Measurements from ENCODE around the gene VSIG1. TPM values are rescaled to one million over a fixed set of nuclear protein-coding genes. Genes with fewer than 3 reads are reported as not detected.

VSIG1 gene
- total and polyA plus RNA-seq, 2 of the 13 experiments (the other 11 are each of a cell fraction or from before 2014, with no cell fraction given), result 0.01 TPM; not detected in 1

- peak; percentile 95 for TF ChIP-seq CREM (IDR thresholded peaks at IDR 0.05)
- no peak for TF ChIP-seq CREM (CRISPR knock-in tag; IDR thresholded peaks at IDR 0.05)
- no peak for TF ChIP-seq EZH2 (conservative IDR thresholded peaks at IDR 0.05; ENCODE audit: low read depth, low read length)
- TF ChIP-seq HOXA5 (CRISPR knock-in tag; IDR thresholded peaks at IDR 0.05), result 0 out of 2 replicates have a peak, but pooled peaks have one; percentile 30
- TF ChIP-seq KDM2A (CRISPR knock-in tag; IDR thresholded peaks at IDR 0.05; ENCODE audit: borderline replicate concordance, low read depth), result peak; percentile 41; the same call in 1 of the 2 replicates
- TF ChIP-seq, protein P1, sequence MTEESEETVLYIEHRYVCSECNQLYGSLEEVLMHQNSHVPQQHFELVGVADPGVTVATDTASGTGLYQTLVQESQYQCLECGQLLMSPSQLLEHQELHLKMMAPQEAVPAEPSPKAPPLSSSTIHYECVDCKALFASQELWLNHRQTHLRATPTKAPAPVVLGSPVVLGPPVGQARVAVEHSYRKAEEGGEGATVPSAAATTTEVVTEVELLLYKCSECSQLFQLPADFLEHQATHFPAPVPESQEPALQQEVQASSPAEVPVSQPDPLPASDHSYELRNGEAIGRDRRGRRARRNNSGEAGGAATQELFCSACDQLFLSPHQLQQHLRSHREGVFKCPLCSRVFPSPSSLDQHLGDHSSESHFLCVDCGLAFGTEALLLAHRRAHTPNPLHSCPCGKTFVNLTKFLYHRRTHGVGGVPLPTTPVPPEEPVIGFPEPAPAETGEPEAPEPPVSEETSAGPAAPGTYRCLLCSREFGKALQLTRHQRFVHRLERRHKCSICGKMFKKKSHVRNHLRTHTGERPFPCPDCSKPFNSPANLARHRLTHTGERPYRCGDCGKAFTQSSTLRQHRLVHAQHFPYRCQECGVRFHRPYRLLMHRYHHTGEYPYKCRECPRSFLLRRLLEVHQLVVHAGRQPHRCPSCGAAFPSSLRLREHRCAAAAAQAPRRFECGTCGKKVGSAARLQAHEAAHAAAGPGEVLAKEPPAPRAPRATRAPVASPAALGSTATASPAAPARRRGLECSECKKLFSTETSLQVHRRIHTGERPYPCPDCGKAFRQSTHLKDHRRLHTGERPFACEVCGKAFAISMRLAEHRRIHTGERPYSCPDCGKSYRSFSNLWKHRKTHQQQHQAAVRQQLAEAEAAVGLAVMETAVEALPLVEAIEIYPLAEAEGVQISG (CRISPR knock-in tag; IDR thresholded peaks at IDR 0.05), result peak; percentile 66
- TF ChIP-seq ZFY (CRISPR knock-in tag; IDR thresholded peaks at IDR 0.05), result peak; percentile 91
- TF ChIP-seq ZNF672 (CRISPR knock-in tag; IDR thresholded peaks at IDR 0.05), result no peak
- TF ChIP-seq NR1H2 (CRISPR knock-in tag; IDR thresholded peaks at IDR 0.05; ENCODE audit: borderline replicate concordance, low read depth), result no peak
- peak; percentile 90 for TF ChIP-seq GABPB1 (CRISPR knock-in tag; IDR thresholded peaks at IDR 0.05)
- peak; percentile 41; the same call in 1 of the 2 replicates for TF ChIP-seq SP4 (CRISPR knock-in tag; IDR thresholded peaks at IDR 0.05)
- TF ChIP-seq TFE3 (CRISPR knock-in tag; IDR thresholded peaks at IDR 0.05), result no peak
- no peak for TF ChIP-seq ZC3H13 (CRISPR knock-in tag; IDR thresholded peaks at IDR 0.05)
- TF ChIP-seq, protein P2, sequence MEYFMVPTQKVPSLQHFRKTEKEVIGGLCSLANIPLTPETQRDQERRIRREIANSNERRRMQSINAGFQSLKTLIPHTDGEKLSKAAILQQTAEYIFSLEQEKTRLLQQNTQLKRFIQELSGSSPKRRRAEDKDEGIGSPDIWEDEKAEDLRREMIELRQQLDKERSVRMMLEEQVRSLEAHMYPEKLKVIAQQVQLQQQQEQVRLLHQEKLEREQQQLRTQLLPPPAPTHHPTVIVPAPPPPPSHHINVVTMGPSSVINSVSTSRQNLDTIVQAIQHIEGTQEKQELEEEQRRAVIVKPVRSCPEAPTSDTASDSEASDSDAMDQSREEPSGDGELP (IDR thresholded peaks at IDR 0.05; ENCODE audit: borderline replicate concordance, low read depth), result peak; percentile 37; the same call in 1 of the 2 replicates
- no peak for TF ChIP-seq TAF15 (IDR thresholded peaks at IDR 0.05; ENCODE audit: low read depth, low read length, poor library complexity, severe bottlenecking)
- peak; percentile 72 for TF ChIP-seq CREB1 (IDR thresholded peaks at IDR 0.05)
- peak; percentile 84 for TF ChIP-seq CREB1 (CRISPR knock-in tag; IDR thresholded peaks at IDR 0.05)
- peak; percentile 85 for TF ChIP-seq NFYC (CRISPR knock-in tag; IDR thresholded peaks at IDR 0.05)
- TF ChIP-seq, protein P3, sequence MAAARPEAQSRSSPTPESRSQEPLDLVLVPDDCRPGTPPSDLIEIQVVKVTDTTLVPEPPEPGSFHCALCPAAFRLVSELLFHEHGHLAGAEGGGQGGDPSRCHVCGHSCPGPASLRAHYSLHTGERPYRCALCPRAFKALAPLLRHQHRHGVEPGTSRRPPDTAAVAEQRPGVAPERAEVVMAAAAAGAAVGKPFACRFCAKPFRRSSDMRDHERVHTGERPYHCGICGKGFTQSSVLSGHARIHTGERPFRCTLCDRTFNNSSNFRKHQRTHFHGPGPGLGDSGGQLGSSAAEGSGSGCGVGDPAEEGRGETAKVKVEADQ (CRISPR knock-in tag; IDR thresholded peaks at IDR 0.05; ENCODE audit: borderline replicate concordance), result no peak
- no peak for TF ChIP-seq RORA (CRISPR knock-in tag; IDR thresholded peaks at IDR 0.05)
- TF ChIP-seq, protein P4, sequence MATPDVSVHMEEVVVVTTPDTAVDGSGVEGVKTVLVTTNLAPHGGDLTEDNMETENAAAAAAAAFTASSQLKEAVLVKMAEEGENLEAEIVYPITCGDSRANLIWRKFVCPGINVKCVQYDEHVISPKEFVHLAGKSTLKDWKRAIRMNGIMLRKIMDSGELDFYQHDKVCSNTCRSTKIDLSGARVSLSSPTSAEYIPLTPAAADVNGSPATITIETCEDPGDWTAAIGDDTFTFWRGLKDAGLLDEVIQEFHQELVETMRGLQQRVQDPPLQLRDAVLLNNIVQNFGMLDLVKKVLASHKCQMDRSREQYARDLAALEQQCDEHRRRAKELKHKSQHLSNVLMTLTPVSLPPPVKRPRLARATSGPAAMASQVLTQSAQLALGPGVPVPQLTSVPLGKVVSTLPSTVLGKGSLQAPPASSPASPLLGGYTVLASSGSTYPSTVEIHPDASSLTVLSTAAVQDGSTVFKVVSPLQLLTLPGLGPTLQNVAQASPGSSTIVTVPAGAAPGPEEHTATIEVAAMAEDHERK (CRISPR knock-in tag; IDR thresholded peaks at IDR 0.05; ENCODE audit: low read depth), result peak; percentile 78
- TF ChIP-seq ZNF615 (CRISPR knock-in tag; IDR thresholded peaks at IDR 0.05; ENCODE audit: borderline replicate concordance), result no peak
- TF ChIP-seq ZNF629 (CRISPR knock-in tag; conservative IDR thresholded peaks at IDR 0.05), result no peak
- TF ChIP-seq CENPT (CRISPR knock-in tag; IDR thresholded peaks at IDR 0.05; ENCODE audit: low read depth), result no peak
Observed at GRCh38 chrX:108091264-108091877, 46.5 kb downstream of the VSIG1 start, which contains the start of the genes ATG4A and PSMD10 (continued).

All from HepG2 (cell line).